Caco-2 (cell line): ENCODE results near the gene SLC5A10. TPM values are rescaled to one million over a fixed set of nuclear protein-coding genes. Genes with fewer than 3 reads are reported as not detected.

Experiments
- BruUV-seq: library from RNA; stranded (reverse); fragments of 400-500 nt; replicated peaks from 2 replicates; lab custom pipeline; 2021; lab: Mats Ljungman, UMichigan
- CTCF ChIA-PET: fragments of 300-600 bp; sonication (Branson Sonifier 250); formaldehyde crosslinking; loops from one replicate; lab custom pipeline; 2022; ENCODE audit warnings: antibody characterized with exemption; lab: Charles Lee
- POLR2A ChIA-PET: fragments of 300-600 bp; sonication (Branson Sonifier 250); formaldehyde crosslinking; loops from one replicate; lab custom pipeline; 2022; ENCODE audit warnings: antibody characterized with exemption; lab: Charles Lee
- DNase-seq, 2 experiments: peaks; one replicate each; pipeline versions ENCODE4 v3.0.0 to v3.0.0-alpha.2; 2020 to 2022
- H3K27me3 ChIP-seq: replicated peaks from 2 replicates; pipeline ENCODE4 v1.6.0; 2011; ENCODE audit warnings: low read length; ENCODE audit not compliant: control insufficient read depth, insufficient read depth
- H3K36me3 ChIP-seq: 2 replicates; pipeline ENCODE4 v1.5.1; 2011; ENCODE audit warnings: low read length; ENCODE audit not compliant: control insufficient read depth, insufficient read depth
- H3K4me1 ChIP-seq: fragments of 250-450 bp; sonication (Bioruptor Pico); 2 replicates; pipeline ENCODE4 v1.5.1; 2020; ENCODE audit warnings: mild to moderate bottlenecking
- H3K4me3 ChIP-seq: 2 replicates; pipeline ENCODE4 v1.5.1; 2011; ENCODE audit warnings: low read depth, mild to moderate bottlenecking, control low read depth, low read length
- H3K9me3 ChIP-seq: fragments of 250-450 bp; sonication (Bioruptor Pico); 2 replicates; pipeline ENCODE4 v1.5.1; 2020; ENCODE audit warnings: mild to moderate bottlenecking, moderate library complexity
- H3K27ac Mint-ChIP-seq: one replicate; pipeline ENCODE4 v1.8.0; 2022; ENCODE audit warnings: mixed read lengths; ENCODE audit not compliant: unreplicated experiment
- H3K27me3 Mint-ChIP-seq: one replicate; pipeline ENCODE4 v1.8.0; 2022; ENCODE audit warnings: mixed read lengths; ENCODE audit not compliant: insufficient read depth, unreplicated experiment
- H3K36me3 Mint-ChIP-seq: one replicate; pipeline ENCODE4 v1.8.0; 2022; ENCODE audit warnings: mild to moderate bottlenecking, mixed read lengths; ENCODE audit not compliant: insufficient read depth, unreplicated experiment
- H3K4me1 Mint-ChIP-seq: one replicate; pipeline ENCODE4 v1.8.0; 2022; ENCODE audit warnings: low read depth, mixed read lengths; ENCODE audit not compliant: unreplicated experiment
- H3K4me3 Mint-ChIP-seq: one replicate; pipeline ENCODE4 v1.8.0; 2022; ENCODE audit warnings: mild to moderate bottlenecking, moderate library complexity, mixed read lengths; ENCODE audit not compliant: unreplicated experiment
- H3K9me3 Mint-ChIP-seq: one replicate; pipeline ENCODE4 v1.8.0; 2022; ENCODE audit warnings: mixed read lengths; ENCODE audit not compliant: unreplicated experiment
- intact Hi-C: fragments of 100-400 bp; cut with micrococcal nuclease; formaldehyde crosslinking; loops from one replicate; pipeline ENCODE4 v1.10.0; 2022; ENCODE audit not compliant: unreplicated experiment
- total RNA-seq: library from RNA; stranded (reverse); gene quantifications from 2 replicates; pipeline ENCODE4 v1.2.3, GENCODE V29; 2022
- TF ChIP-seq, protein P1 (sequence below), 2 experiments: fragments of 200-600 bp in 1 of 2; IDR thresholded peaks; 1 replicate in 1 of 2; 2 replicates in 1 of 2; pipeline versions ENCODE4 v1.5.1 to v1.8.0; 2011 to 2022; ENCODE audit warnings: antibody characterized with exemption in 1 of 2, control low read depth in 1 of 2, inconsistent platforms in 1 of 2, low read depth in 1 of 2, low read length in 1 of 2, mild to moderate bottlenecking in 1 of 2, moderate library complexity in 1 of 2; ENCODE audit not compliant: insufficient read depth in 1 of 2, severe bottlenecking in 1 of 2, unreplicated experiment in 1 of 2

The SLC5A10 gene
- total RNA-seq, 1 experiment from 2014 or later, result 0.27 TPM

DNA sequence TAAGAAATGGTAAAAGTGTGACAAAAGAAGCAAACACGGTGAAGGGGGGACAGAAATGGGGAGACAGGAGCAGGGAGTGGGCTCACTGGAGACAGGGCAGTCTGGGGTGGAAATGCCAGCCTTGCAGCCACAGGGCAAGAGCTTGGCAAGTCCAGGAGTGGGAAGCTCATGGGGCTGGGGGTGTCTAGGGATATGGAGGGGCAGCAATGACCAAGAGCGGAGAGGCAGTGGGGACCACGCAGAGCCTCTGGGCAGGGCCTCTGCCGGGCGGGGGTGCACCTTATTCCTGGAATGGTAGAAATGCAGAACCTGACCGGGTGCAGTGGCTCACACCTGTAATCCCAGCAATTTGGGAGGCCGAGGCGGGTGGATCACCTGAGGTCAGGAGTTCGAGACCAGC lies 12.6 kb downstream of the SLC5A10 start:
- peaks cover 37% of the 10 kb centered on the region for H3K4me1 ChIP-seq
- H3K4me3 ChIP-seq, result no peak overlapping the region
- H3K4me3 Mint-ChIP-seq, result no peak overlapping the region
- peaks cover 11% of the 10 kb centered on the region for H3K4me1 Mint-ChIP-seq
- no peaks in the 10 kb centered on the region for H3K36me3 ChIP-seq
- TF ChIP-seq, protein P1, sequence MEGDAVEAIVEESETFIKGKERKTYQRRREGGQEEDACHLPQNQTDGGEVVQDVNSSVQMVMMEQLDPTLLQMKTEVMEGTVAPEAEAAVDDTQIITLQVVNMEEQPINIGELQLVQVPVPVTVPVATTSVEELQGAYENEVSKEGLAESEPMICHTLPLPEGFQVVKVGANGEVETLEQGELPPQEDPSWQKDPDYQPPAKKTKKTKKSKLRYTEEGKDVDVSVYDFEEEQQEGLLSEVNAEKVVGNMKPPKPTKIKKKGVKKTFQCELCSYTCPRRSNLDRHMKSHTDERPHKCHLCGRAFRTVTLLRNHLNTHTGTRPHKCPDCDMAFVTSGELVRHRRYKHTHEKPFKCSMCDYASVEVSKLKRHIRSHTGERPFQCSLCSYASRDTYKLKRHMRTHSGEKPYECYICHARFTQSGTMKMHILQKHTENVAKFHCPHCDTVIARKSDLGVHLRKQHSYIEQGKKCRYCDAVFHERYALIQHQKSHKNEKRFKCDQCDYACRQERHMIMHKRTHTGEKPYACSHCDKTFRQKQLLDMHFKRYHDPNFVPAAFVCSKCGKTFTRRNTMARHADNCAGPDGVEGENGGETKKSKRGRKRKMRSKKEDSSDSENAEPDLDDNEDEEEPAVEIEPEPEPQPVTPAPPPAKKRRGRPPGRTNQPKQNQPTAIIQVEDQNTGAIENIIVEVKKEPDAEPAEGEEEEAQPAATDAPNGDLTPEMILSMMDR (IDR thresholded peaks at IDR 0.05; ENCODE audit: insufficient read depth in 1 of 2, low read depth in 1 of 2, low read length in 1 of 2, severe bottlenecking in 1 of 2, unreplicated experiment in 1 of 2), result no peak
- intact Hi-C loops, result loop anchor here (10.0 kb wide), 1 partner anchor 150 kb away; no protein-coding TSS in a partner anchor
- peaks cover 13% of the 10 kb centered on the region for H3K36me3 Mint-ChIP-seq
- no peaks in the 10 kb centered on the region for H3K27me3 Mint-ChIP-seq
- no peaks in the 10 kb centered on the region for H3K27me3 ChIP-seq
- no peak for DNase-seq
- POLR2A ChIA-PET, result no interaction called here
- no peaks in the 10 kb centered on the region for H3K9me3 Mint-ChIP-seq
- CTCF ChIA-PET, result no interaction called here
- BruUV-seq, result no TSS peak
- H3K27ac Mint-ChIP-seq, result peak overlapping the region; percentile 13
- H3K9me3 ChIP-seq, result no peaks in the 10 kb centered on the region

DNA sequence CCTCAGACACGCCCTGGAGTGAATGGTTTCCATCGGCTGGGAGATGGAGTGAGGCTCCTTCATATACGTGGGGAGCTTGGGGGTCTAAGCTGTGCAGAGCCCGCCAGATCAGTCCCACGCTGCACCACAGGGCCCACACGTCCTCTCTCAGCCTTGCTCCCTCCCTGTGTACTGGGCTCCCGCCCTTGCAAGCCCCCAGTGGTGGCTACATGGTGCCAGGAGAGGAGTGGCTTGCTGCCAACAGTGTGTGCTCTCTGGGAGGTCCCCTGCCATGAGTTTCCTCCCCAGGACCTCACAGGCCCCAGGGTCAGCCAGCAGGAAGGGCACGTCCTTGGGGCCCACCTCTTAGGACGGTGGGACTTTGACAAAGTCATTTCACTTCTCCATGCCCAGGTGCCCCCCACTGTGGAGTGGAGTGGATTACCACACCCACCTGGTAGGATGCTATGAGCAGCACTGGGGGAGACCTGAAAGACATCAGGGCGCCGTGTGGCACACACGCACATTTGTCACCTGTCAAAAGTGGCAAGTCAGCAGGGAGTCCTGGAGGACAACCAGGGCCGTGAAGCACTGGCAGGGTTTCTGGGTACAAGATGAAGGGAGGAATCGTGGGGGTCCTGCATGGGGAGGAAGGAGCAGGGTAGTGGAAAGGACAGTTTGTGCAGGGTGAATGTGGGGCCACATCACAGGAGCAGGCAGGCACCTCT lies 13.7 kb downstream of the SLC5A10 start:
- Mint-ChIP-seq H3K9me3 (no peaks in the 10 kb centered on the region), H3K36me3 (peaks cover 16% of the 10 kb centered on the region), H3K27me3 (no peaks in the 10 kb centered on the region), H3K4me3 (no peak overlapping the region), H3K27ac (peak overlapping the region; percentile 8), H3K4me1 (peaks cover 11% of the 10 kb centered on the region)
- CTCF ChIA-PET, result no interaction called here
- intact Hi-C loops, result loop anchor here (10.0 kb wide), 1 partner anchor 151 kb away; no protein-coding TSS in a partner anchor
- no TSS peak for BruUV-seq
- TF ChIP-seq, protein P1 (IDR thresholded peaks at IDR 0.05; ENCODE audit: insufficient read depth in 1 of 2, low read depth in 1 of 2, low read length in 1 of 2, severe bottlenecking in 1 of 2, unreplicated experiment in 1 of 2), result no peak
- Histone ChIP-seq H3K36me3 (no peaks in the 10 kb centered on the region), H3K27me3 (no peaks in the 10 kb centered on the region), H3K4me3 (no peak overlapping the region), H3K9me3 (no peaks in the 10 kb centered on the region), H3K4me1 (peaks cover 39% of the 10 kb centered on the region)
- DNase-seq, result no peak
- POLR2A ChIA-PET, result no interaction called here

DNA sequence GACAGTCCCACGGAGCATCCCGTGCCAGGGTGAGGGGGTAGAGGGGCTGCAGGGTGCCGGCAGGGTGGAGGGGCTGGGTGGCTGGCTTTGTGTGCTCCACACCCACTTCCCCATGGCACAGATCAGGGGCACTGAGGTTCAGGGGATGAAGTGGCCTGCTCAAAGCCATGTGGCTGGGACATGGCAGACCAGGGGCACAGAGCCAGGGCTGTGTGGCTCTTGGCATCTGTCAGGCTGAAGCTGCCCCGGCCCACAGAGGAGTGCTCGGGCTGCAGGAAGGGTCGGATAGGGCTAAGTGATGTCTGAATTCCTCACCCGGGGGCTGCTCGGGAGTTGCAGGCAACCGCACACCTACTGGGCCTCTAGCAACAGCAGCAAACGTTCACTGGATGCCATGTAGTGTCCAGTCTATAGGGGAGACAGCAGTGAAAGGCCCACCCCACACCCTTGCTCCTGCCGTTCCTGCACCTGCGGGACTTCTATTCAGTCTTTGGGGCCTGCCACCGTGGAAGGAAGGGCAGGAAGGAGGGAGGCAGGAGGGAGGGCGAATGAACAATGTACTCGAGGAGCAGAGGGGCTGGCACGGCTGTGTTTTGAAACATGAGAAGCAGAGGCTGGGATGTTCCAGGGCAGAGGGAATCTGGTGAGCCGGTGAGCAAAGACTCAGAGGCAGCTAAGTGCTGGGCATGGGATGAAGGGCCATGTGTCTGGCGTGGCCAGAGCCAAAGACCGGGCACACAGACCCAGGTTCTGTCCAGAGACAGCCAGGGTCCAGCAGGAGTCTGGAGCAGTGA lies 15.1 kb downstream of the SLC5A10 start:
- no TSS peak for BruUV-seq
- Mint-ChIP-seq H3K4me1 (peaks cover 10% of the 10 kb centered on the region), H3K9me3 (no peaks in the 10 kb centered on the region), H3K27me3 (no peaks in the 10 kb centered on the region), H3K4me3 (no peak overlapping the region), H3K36me3 (peaks cover 23% of the 10 kb centered on the region), H3K27ac (no peak overlapping the region)
- Histone ChIP-seq H3K4me3 (no peak overlapping the region), H3K27me3 (no peaks in the 10 kb centered on the region), H3K36me3 (no peaks in the 10 kb centered on the region), H3K9me3 (no peaks in the 10 kb centered on the region), H3K4me1 (peaks cover 33% of the 10 kb centered on the region)
- no peak for DNase-seq
- CTCF ChIA-PET, result no interaction called here
- POLR2A ChIA-PET, result no interaction called here
- TF ChIP-seq, protein P1 (IDR thresholded peaks at IDR 0.05; ENCODE audit: insufficient read depth in 1 of 2, low read depth in 1 of 2, low read length in 1 of 2, severe bottlenecking in 1 of 2, unreplicated experiment in 1 of 2), result no peak
- intact Hi-C loops, result loop anchor here (10.0 kb wide), 1 partner anchor 152 kb away; no protein-coding TSS in a partner anchor
